Loucy (cell line): ENCODE results near the gene DDX24.

Source experiments
- H2AFZ ChIP-seq: fragments of 200-600 bp; sonication (generic); 2 replicates; pipeline ENCODE4 v1.6.0; 2016; ENCODE audit warnings: antibody characterized with exemption, mild to moderate bottlenecking, low read length, moderate library complexity
- H3F3A ChIP-seq: fragments of 200-600 bp; 2 replicates; pipeline ENCODE4 v1.6.0; 2016; ENCODE audit warnings: antibody characterized with exemption, low read depth, mild to moderate bottlenecking
- H3K27me3 ChIP-seq: fragments of 200-600 bp; sonication (generic); 2 replicates; pipeline ENCODE4 v1.6.1; 2014; ENCODE audit warnings: low read length, mild to moderate bottlenecking; ENCODE audit not compliant: insufficient read depth, poor library complexity, severe bottlenecking
- H3K36me3 ChIP-seq: fragments of 200-600 bp; sonication (generic); 2 replicates; pipeline ENCODE4 v1.6.1; 2016; ENCODE audit warnings: low read length; ENCODE audit not compliant: insufficient read depth
- H3K4me1 ChIP-seq: fragments of 200-600 bp; sonication (generic); 2 replicates; pipeline ENCODE4 v1.5.1; 2014; ENCODE audit warnings: low read length, mild to moderate bottlenecking; ENCODE audit not compliant: insufficient read depth, poor library complexity, severe bottlenecking
- H3K4me2 ChIP-seq: fragments of 200-600 bp; sonication (generic); 2 replicates; pipeline ENCODE4 v1.6.0; 2014; ENCODE audit warnings: antibody characterized with exemption, low read length, low read depth, mild to moderate bottlenecking; ENCODE audit not compliant: poor library complexity, severe bottlenecking
- H3K4me3 ChIP-seq: fragments of 200-600 bp; sonication (generic); 2 replicates; pipeline ENCODE4 v1.5.1; 2014; ENCODE audit warnings: low read length, mild to moderate bottlenecking, mixed read lengths; ENCODE audit not compliant: poor library complexity, severe bottlenecking
- H3K79me2 ChIP-seq: fragments of 200-600 bp; sonication (generic); 2 replicates; pipeline ENCODE4 v1.6.1; 2014; ENCODE audit warnings: low read length; ENCODE audit not compliant: insufficient read depth
- H3K9ac ChIP-seq: fragments of 200-600 bp; sonication (generic); 2 replicates; pipeline ENCODE4 v1.6.0; 2014; ENCODE audit warnings: mild to moderate bottlenecking, low read depth, low read length, moderate library complexity; ENCODE audit not compliant: poor library complexity, severe bottlenecking
- H3K9me2 ChIP-seq: fragments of 200-600 bp; sonication (generic); replicated peaks from 2 replicates; pipeline ENCODE4 v1.6.1; 2016; ENCODE audit warnings: low read depth, low read length, mixed read lengths
- H3K9me3 ChIP-seq: fragments of 200-600 bp; sonication (generic); 2 replicates; pipeline ENCODE4 v1.6.1; 2014; ENCODE audit warnings: mild to moderate bottlenecking, antibody characterized with exemption, low read length, low read depth; ENCODE audit not compliant: insufficient read depth
- H4K20me1 ChIP-seq: fragments of 200-600 bp; sonication (generic); 2 replicates; pipeline ENCODE4 v1.6.0; 2014; ENCODE audit warnings: antibody characterized with exemption, low read length, mild to moderate bottlenecking; ENCODE audit not compliant: insufficient read depth, poor library complexity, severe bottlenecking
- CTCF ChIP-seq: fragments of 200-600 bp; sonication (generic); conservative IDR thresholded peaks from 2 replicates; pipeline ENCODE4 v1.5.1; 2014; ENCODE audit warnings: mild to moderate bottlenecking, antibody characterized with exemption, low read length
- EZH2phosphoT487 ChIP-seq: fragments of 200-600 bp; IDR thresholded peaks from 2 replicates; pipeline ENCODE4 v1.6.1; 2018; ENCODE audit warnings: antibody characterized with exemption, mild to moderate bottlenecking, moderate library complexity, borderline replicate concordance

The DDX24 gene

GRCh38 chr14:94042433-94043091 is 38.4 kb downstream of the DDX24 start:
- no peaks in the 10 kb centered on the region for H3K4me1 ChIP-seq
- no peaks in the 10 kb centered on the region for H3F3A ChIP-seq
- TF ChIP-seq EZH2phosphoT487 (no peak), CTCF (no peak)
- H3K36me3 ChIP-seq = peaks cover 24% of the 10 kb centered on the region; the same call in 1 of the 2 replicates
- H2AFZ ChIP-seq = no peak overlapping the region
- H3K9me3 ChIP-seq = no peaks in the 10 kb centered on the region
- no peaks in the 10 kb centered on the region for H3K79me2 ChIP-seq
- H3K9me2 ChIP-seq = no peaks in the 10 kb centered on the region
- no peak overlapping the region for H3K4me3 ChIP-seq
- H4K20me1 ChIP-seq = no peaks in the 10 kb centered on the region
- no peaks in the 10 kb centered on the region for H3K27me3 ChIP-seq
- H3K4me2 ChIP-seq = no peak overlapping the region
- H3K9ac ChIP-seq = no peak overlapping the region

DNA sequence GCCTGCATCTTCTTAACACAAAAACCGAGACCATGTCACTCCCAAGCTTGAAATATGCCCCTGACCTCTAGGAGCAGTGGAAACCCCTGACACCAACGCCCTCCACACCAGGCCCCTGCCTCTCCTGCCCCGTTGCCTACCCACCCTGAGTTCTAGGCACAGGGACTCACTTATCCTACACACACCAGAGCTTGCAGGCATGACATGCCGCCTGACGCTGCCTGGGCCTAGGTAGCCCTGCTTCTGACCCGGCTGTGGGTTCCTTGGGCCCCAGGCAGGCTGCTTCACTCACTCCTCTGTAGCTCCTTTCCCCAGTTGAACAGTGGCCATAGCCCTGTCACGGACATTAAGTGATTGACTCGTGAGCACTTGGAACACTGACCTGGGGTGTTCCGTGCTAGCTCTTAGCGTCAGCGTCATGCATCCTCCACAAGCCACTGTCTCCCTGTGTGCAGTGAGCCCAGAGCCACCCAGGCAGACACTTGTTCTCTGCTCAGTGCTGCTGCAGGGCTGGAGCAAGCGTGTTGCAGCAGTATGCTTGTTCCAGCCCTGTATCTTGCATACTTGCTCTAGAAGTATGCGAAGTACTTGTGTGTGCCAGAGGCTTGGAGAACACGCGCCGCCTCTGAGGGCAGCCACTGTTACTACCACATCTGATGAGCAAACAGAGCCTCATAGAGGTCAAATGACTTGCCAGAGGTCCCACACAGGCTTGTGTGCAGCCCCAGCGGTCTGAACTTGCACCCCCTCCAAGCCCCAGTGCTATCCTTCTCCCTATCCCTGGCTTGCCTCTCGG is 39.3 kb downstream of the DDX24 start:
- Histone ChIP-seq H3K4me1 (no peaks in the 10 kb centered on the region), H3K9me2 (no peaks in the 10 kb centered on the region), H2AFZ (no peak overlapping the region), H3K36me3 (peaks cover 16% of the 10 kb centered on the region; the same call in 1 of the 2 replicates), H3K4me3 (no peak overlapping the region), H3F3A (no peaks in the 10 kb centered on the region), H4K20me1 (no peaks in the 10 kb centered on the region), H3K79me2 (no peaks in the 10 kb centered on the region), H3K9me3 (no peaks in the 10 kb centered on the region), H3K4me2 (no peak overlapping the region), H3K9ac (no peak overlapping the region), H3K27me3 (no peaks in the 10 kb centered on the region)
- no peak for TF ChIP-seq CTCF
- TF ChIP-seq EZH2phosphoT487 = no peak

DNA sequence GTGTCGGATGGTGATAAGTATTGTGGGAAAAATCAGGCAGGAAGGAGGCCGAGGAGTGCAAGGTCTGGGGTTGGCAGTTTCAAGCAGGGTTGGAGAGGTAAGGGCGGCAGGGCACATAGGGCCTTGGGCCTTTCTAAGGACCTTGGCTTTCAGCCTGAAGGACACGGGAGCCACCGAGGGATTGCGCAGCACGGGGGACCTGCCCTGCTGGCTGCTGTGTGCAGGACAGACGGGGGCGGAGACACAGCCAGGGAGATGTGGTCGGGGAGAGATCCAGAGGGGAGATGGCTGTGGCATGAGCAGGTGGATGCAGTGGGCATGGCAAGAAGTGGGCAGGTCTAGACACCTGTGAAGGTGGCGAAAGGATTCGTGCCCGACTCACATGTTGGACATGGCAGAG is 40.2 kb downstream of the DDX24 start:
- Histone ChIP-seq H3K4me1 (no peaks in the 10 kb centered on the region), H3K9ac (no peak overlapping the region), H3K9me3 (no peaks in the 10 kb centered on the region), H3K36me3 (peaks cover 10% of the 10 kb centered on the region; the same call in 1 of the 2 replicates), H3K4me3 (no peak overlapping the region), H2AFZ (no peak overlapping the region), H3K79me2 (no peaks in the 10 kb centered on the region), H3K4me2 (no peak overlapping the region), H3K27me3 (no peaks in the 10 kb centered on the region), H4K20me1 (no peaks in the 10 kb centered on the region), H3F3A (no peaks in the 10 kb centered on the region), H3K9me2 (no peaks in the 10 kb centered on the region)
- TF ChIP-seq CTCF (no peak), EZH2phosphoT487 (no peak)
